ENCODE results near the gene GOLGA3.
"Not testable (repeated sequence)": the region's sequence is repeated elsewhere in the genome, so short reads cannot be mapped to it uniquely, and the experiment has no call there.

GOLGA3 gene

GRCh38 chr12:132787877-132788276, 40.8 kb downstream of the GOLGA3 start:
- Histone ChIP-seq H3K9me3 (ENCODE audit: control insufficient read depth, insufficient read depth, low read length) (no peaks in the 10 kb centered on the region), H3K4me1 (ENCODE audit: insufficient read depth, low read length) (no peaks in the 10 kb centered on the region), H3K36me3 (ENCODE audit: insufficient read depth, low read length) (peaks cover 5% of the 10 kb centered on the region), H3K9ac (ENCODE audit: low read depth, low read length) (no peak overlapping the region)

- no peaks in the 10 kb centered on the region for H3K9me3 ChIP-seq (ENCODE audit: control insufficient read depth, insufficient read depth, low read length)
- H3K36me3 ChIP-seq (ENCODE audit: insufficient read depth, low read length): peaks cover 7% of the 10 kb centered on the region
Measured at GRCh38 chr12:132786192-132786591, 42.5 kb downstream of the GOLGA3 start.

GRCh38 chr12:132784580-132784979, 44.1 kb downstream of the GOLGA3 start:
- Histone ChIP-seq H3K4me1 (ENCODE audit: insufficient read depth, low read length) (no peaks in the 10 kb centered on the region), H3K9ac (ENCODE audit: low read depth, low read length) (no peak overlapping the region), H3K9me3 (ENCODE audit: control insufficient read depth, insufficient read depth, low read length) (no peaks in the 10 kb centered on the region), H3K36me3 (ENCODE audit: insufficient read depth, low read length) (peaks cover 7% of the 10 kb centered on the region)

More at GRCh38 chr12:132786192-132786591, 42.5 kb downstream of the GOLGA3 start:
- H3K4me1 ChIP-seq (ENCODE audit: insufficient read depth, low read length): no peaks in the 10 kb centered on the region
- no peak overlapping the region for H3K9ac ChIP-seq (ENCODE audit: low read depth, low read length)

- Histone ChIP-seq H3K36me3 (ENCODE audit: insufficient read depth, low read length) (peaks cover 9% of the 10 kb centered on the region), H3K4me1 (ENCODE audit: insufficient read depth, low read length) (no peaks in the 10 kb centered on the region), H3K9me3 (ENCODE audit: control insufficient read depth, insufficient read depth, low read length) (no peaks in the 10 kb centered on the region), H3K9ac (ENCODE audit: low read depth, low read length) (no peak overlapping the region)
Measured at GRCh38 chr12:132783917-132784531, 44.6 kb downstream of the GOLGA3 start.

- Histone ChIP-seq H3K9ac (ENCODE audit: low read depth, low read length) (no peak overlapping the region), H3K9me3 (ENCODE audit: control insufficient read depth, insufficient read depth, low read length) (no peaks in the 10 kb centered on the region), H3K4me1 (ENCODE audit: insufficient read depth, low read length) (no peaks in the 10 kb centered on the region), H3K36me3 (ENCODE audit: insufficient read depth, low read length) (peaks cover 12% of the 10 kb centered on the region)
Measured at GRCh38 chr12:132781938-132782337, 46.7 kb downstream of the GOLGA3 start.

- Histone ChIP-seq H3K36me3 (ENCODE audit: insufficient read depth, low read length) (peaks cover 20% of the 10 kb centered on the region), H3K9ac (ENCODE audit: low read depth, low read length) (no peak overlapping the region)
Measured at GRCh38 chr12:132779781-132780353, 48.8 kb downstream of the GOLGA3 start.

GRCh38 chr12:132777614-132778013, 51.1 kb downstream of the GOLGA3 start:
- H3K9me3 ChIP-seq (ENCODE audit: control insufficient read depth, insufficient read depth, low read length): no peaks in the 10 kb centered on the region
- H3K9ac ChIP-seq (ENCODE audit: low read depth, low read length): no peak overlapping the region
- H3K36me3 ChIP-seq (ENCODE audit: insufficient read depth, low read length): peaks cover 24% of the 10 kb centered on the region
- H3K4me1 ChIP-seq (ENCODE audit: insufficient read depth, low read length): no peaks in the 10 kb centered on the region

More at GRCh38 chr12:132779781-132780353, 48.8 kb downstream of the GOLGA3 start:
- Histone ChIP-seq H3K4me1 (ENCODE audit: insufficient read depth, low read length) (no peaks in the 10 kb centered on the region), H3K9me3 (ENCODE audit: control insufficient read depth, insufficient read depth, low read length) (no peaks in the 10 kb centered on the region)

- H3K9me3 ChIP-seq (ENCODE audit: control insufficient read depth, insufficient read depth, low read length): no peaks in the 10 kb centered on the region
- H3K9ac ChIP-seq (ENCODE audit: low read depth, low read length): no peak overlapping the region
- H3K4me1 ChIP-seq (ENCODE audit: insufficient read depth, low read length): no peaks in the 10 kb centered on the region
- H3K36me3 ChIP-seq (ENCODE audit: insufficient read depth, low read length): peaks cover 24% of the 10 kb centered on the region
Measured at GRCh38 chr12:132776816-132777568, 51.7 kb downstream of the GOLGA3 start.

- H3K36me3 ChIP-seq (ENCODE audit: insufficient read depth, low read length): peaks cover 22% of the 10 kb centered on the region
- not testable (repeated sequence) for H3K9ac ChIP-seq (ENCODE audit: low read depth, low read length)
Measured at GRCh38 chr12:132776230-132776625, 52.4 kb downstream of the GOLGA3 start.

GRCh38 chr12:132775502-132776229, 53.0 kb downstream of the GOLGA3 start:
- no peaks in the 10 kb centered on the region for H3K9me3 ChIP-seq (ENCODE audit: control insufficient read depth, insufficient read depth, low read length)
- peaks cover 22% of the 10 kb centered on the region for H3K36me3 ChIP-seq (ENCODE audit: insufficient read depth, low read length)
- H3K9ac ChIP-seq (ENCODE audit: low read depth, low read length): no peak overlapping the region
- no peaks in the 10 kb centered on the region for H3K4me1 ChIP-seq (ENCODE audit: insufficient read depth, low read length)

More at GRCh38 chr12:132776230-132776625, 52.4 kb downstream of the GOLGA3 start:
- H3K9me3 ChIP-seq (ENCODE audit: control insufficient read depth, insufficient read depth, low read length); H3K4me1 ChIP-seq (ENCODE audit: insufficient read depth, low read length): not testable (repeated sequence)

- Histone ChIP-seq H3K4me1 (ENCODE audit: insufficient read depth, low read length) (no peaks in the 10 kb centered on the region), H3K36me3 (ENCODE audit: insufficient read depth, low read length) (peaks cover 22% of the 10 kb centered on the region), H3K9me3 (ENCODE audit: control insufficient read depth, insufficient read depth, low read length) (no peaks in the 10 kb centered on the region), H3K9ac (ENCODE audit: low read depth, low read length) (no peak overlapping the region)
Measured at GRCh38 chr12:132774646-132775275, 53.9 kb downstream of the GOLGA3 start.

- H3K9ac ChIP-seq (ENCODE audit: low read depth, low read length): no peak overlapping the region
- H3K36me3 ChIP-seq (ENCODE audit: insufficient read depth, low read length): peaks cover 20% of the 10 kb centered on the region
- no peaks in the 10 kb centered on the region for H3K9me3 ChIP-seq (ENCODE audit: control insufficient read depth, insufficient read depth, low read length)
- H3K4me1 ChIP-seq (ENCODE audit: insufficient read depth, low read length): no peaks in the 10 kb centered on the region
Measured at GRCh38 chr12:132774159-132774558, 54.5 kb downstream of the GOLGA3 start.

GRCh38 chr12:132773077-132773955, 55.4 kb downstream of the GOLGA3 start:
- no peaks in the 10 kb centered on the region for H3K9me3 ChIP-seq (ENCODE audit: control insufficient read depth, insufficient read depth, low read length)
- H3K36me3 ChIP-seq (ENCODE audit: insufficient read depth, low read length): peaks cover 20% of the 10 kb centered on the region
- no peaks in the 10 kb centered on the region for H3K4me1 ChIP-seq (ENCODE audit: insufficient read depth, low read length)
- H3K9ac ChIP-seq (ENCODE audit: low read depth, low read length): no peak overlapping the region

All from ES-I3 (cell line).